GM12864 (cell line): ENCODE data around the gene TRIM14.
"Not testable (repeated sequence)": the region's sequence is repeated elsewhere in the genome, so short reads cannot be mapped to it uniquely, and the experiment has no call there.

Experiments
- DNase-seq: peaks from one replicate; pipeline ENCODE4 v3.0.0-alpha.2; 2011; ENCODE audit warnings: low read depth
- H3K4me3 ChIP-seq: 2 replicates; pipeline ENCODE4 v1.5.1; 2011; ENCODE audit warnings: mild to moderate bottlenecking, low read depth, low read length, control low read depth
- TF ChIP-seq, protein P1 (sequence below): IDR thresholded peaks from 2 replicates; pipeline ENCODE4 v1.5.1; 2011; ENCODE audit warnings: low read depth, mild to moderate bottlenecking, moderate library complexity, low read length, control low read depth, inconsistent platforms; ENCODE audit errors: missing control alignments

The TRIM14 gene

DNA sequence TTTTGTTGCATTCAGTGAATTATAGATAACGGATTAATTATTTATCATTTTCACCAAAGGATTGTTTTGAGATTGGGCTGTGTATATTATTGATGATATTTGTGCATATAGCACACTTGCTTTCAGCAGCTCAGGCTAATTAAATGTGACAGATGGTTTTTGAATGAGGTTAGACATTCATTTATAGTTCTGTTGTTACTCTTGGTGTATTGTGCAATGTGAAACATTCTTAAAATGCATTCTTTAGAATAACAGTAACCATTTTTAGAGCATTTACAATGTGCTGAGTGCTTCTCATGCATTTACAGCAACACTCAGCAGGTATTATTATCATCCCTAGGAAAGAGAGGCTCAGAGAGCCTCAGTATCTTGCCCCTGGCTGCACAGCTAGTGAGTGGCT, 38.7 kb downstream of the TRIM14 start:
- no peak for DNase-seq
- H3K4me3 ChIP-seq: no peak overlapping the region
- TF ChIP-seq, protein P1, sequence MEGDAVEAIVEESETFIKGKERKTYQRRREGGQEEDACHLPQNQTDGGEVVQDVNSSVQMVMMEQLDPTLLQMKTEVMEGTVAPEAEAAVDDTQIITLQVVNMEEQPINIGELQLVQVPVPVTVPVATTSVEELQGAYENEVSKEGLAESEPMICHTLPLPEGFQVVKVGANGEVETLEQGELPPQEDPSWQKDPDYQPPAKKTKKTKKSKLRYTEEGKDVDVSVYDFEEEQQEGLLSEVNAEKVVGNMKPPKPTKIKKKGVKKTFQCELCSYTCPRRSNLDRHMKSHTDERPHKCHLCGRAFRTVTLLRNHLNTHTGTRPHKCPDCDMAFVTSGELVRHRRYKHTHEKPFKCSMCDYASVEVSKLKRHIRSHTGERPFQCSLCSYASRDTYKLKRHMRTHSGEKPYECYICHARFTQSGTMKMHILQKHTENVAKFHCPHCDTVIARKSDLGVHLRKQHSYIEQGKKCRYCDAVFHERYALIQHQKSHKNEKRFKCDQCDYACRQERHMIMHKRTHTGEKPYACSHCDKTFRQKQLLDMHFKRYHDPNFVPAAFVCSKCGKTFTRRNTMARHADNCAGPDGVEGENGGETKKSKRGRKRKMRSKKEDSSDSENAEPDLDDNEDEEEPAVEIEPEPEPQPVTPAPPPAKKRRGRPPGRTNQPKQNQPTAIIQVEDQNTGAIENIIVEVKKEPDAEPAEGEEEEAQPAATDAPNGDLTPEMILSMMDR: no peak

- H3K4me3 ChIP-seq: no peak overlapping the region
- TF ChIP-seq, protein P1: no peak
- DNase-seq: no peak
Observed at GRCh38 chr9:98078895-98079294, 40.1 kb downstream of the TRIM14 start.

- DNase-seq, H3K4me3 ChIP-seq: not testable (repeated sequence)
Observed at GRCh38 chr9:98076514-98076890, 42.5 kb downstream of the TRIM14 start.

DNA sequence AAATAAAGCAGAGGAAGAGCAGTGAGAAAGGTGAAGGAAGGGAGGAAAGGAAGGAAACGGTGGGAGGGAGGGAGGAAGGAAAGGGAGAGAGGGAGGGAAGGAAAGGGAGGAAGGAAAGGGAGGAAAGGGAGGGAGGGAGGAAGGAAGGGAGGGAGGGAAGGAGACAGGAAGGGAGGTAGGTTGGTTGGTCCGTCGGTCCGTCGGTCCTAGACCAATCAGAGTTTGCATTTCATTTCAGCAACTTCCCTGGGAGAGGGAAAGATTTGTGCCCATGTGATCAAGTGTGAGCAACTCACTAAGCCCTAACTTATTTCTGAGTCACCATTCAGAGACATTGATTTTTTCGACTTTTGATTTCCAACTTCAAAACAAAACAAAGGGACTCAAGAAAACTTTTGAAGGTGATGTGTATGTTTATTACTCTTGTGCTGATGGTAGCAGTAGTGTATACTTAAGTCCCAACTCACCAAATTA, 43.7 kb downstream of the TRIM14 start:
- DNase-seq: no peak
- H3K4me3 ChIP-seq: no peak overlapping the region
- TF ChIP-seq, protein P1: no peak

DNA sequence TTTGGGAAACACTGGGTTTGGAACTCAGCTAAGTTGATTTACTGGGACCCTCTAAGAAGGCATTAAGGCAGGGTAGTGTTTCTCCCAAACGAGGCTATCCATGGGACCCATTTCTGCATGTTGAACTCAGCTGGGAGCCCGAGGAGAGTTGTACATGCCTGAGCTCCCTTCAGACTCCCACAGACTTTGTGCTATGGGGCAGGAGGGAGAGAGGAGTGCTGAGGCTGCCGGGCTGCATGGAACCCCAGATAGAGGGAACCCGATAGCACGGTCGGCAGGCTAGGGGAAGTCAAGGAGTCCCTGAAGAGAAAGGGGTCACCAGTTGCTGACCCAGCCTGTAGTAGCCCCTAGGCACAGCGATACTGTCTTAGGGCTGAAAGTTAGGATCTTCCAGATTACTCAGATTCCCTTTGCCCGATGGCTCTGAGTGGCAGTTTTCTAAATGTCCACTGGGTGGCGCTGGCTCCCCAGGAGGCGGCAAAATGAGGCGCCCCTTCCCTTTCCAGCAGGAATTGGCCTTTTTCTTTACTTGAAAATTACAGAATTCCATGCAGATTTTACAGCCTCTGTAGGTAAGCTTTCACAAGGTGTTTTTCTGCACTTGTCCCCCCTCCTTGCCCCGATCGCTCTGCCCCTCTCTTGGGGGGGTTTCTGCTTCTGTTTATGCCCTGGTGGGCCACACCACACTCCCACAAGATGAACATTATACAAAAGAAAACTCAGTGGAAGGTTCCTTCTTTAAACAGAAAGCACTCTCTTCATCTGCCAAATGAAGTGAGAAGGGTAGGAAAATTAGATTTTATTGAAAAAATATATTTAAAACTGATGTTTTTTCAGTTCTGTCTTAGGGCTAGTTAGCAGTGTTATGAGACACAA, 44.7 kb downstream of the TRIM14 start:
- H3K4me3 ChIP-seq: no peak overlapping the region
- no peak for DNase-seq
- TF ChIP-seq, protein P1: peak; percentile 94

DNA sequence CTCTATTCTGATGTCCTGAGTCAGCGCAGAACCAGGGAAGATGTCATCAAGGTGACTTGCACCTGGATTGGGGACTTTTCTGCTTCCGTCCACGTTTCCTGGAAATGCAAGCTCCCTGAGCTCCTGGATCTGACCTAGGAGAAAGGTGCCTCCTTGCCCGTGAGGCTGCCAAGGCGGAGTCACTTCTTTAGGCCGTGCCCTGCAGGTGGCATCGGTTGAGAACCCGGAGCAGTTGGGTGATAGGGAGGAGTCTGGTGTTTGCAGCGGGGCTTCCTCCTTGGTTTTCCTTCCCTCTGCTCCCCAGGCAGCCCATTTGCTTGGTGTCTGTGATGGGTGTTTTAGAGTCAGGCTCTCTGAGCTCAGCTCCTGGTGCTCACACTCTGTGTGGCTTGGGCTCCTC, 47.3 kb downstream of the TRIM14 start:
- TF ChIP-seq, protein P1: no peak
- H3K4me3 ChIP-seq: no peak overlapping the region
- DNase-seq: no peak

DNA sequence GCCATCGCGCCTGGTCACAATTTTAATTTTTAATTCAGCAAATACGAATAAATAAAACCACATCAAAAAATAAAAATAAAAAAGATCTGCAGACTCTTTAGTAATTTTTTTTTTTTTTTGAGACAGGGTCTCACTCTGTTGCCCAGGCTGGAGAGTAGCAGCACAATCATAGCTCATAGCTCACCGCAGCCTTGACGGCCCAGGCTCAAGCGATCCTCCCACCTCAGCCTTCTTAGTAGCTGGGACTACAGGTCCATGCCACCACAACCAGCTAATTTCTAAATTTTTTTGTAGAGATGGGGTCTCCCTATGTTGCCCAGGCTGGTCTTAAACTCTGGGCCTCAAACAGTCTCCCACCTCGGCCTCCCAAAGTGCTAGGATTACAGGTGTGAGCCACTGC, 48.3 kb downstream of the TRIM14 start:
- TF ChIP-seq, protein P1: no peak
- H3K4me3 ChIP-seq: no peak overlapping the region
- DNase-seq: no peak
